A549 (cell line): ENCODE data around the gene SLC24A3. TPM values are rescaled to one million over a fixed set of nuclear protein-coding genes. Genes with fewer than 3 reads are reported as not detected.

Experiments
- ATAC-seq, 2 experiments: fragments of 200-7000 bp in 1 of 2; fragments of >200 bp in 1 of 2; cut with Nextera tagmentation in 1 of 2; cut with Tn5 transposase in 1 of 2; 3 replicates each; pipeline versions ENCODE4 v1.8.0 to v1.9.1; 2018 to 2020; ENCODE audit warnings: mild to moderate bottlenecking in 1 of 2, moderate library complexity in 1 of 2
- CTCF ChIA-PET: fragments of 300-600 bp; sonication (Branson Sonifier 250); formaldehyde crosslinking; extraction: SDS; loops from one replicate; lab custom pipeline; 2021; ENCODE audit warnings: antibody characterized with exemption, inconsistent platforms; lab: Yijun Ruan, JAX
- POLR2A ChIA-PET: fragments of 350-600 bp; formaldehyde crosslinking; extraction: SDS; loops from one replicate; lab custom pipeline; 2021; ENCODE audit warnings: antibody characterized with exemption, inconsistent platforms; lab: Yijun Ruan, JAX
- DNase-seq, 2 experiments: peaks; one replicate each; pipeline versions ENCODE4 v3.0.0 to v3.0.0-alpha.2; 2011 to 2016; ENCODE audit warnings: low read depth in 1 of 2, low spot score in 1 of 2
- FAIRE-seq: peaks from 2 replicates; lab custom pipeline; 2011; peaks lifted over from hg19 to GRCh38; lab: Jason Lieb, UNC
- H3K27ac ChIP-seq, 2 experiments: fragments of >200 bp; sonication (Bioruptor Twin); formaldehyde crosslinking; 3 replicates each; pipeline ENCODE4 v1.5.1; 2016 to 2017
- H3K4me1 ChIP-seq: fragments of >200 bp; sonication (Bioruptor Twin); formaldehyde crosslinking; 3 replicates; pipeline ENCODE4 v1.6.1; 2016
- H3K4me2 ChIP-seq: fragments of >200 bp; sonication (Bioruptor Twin); formaldehyde crosslinking; 3 replicates; pipeline ENCODE4 v1.6.1; 2016
- H3K4me3 ChIP-seq: fragments of >200 bp; sonication (Bioruptor Twin); formaldehyde crosslinking; 3 replicates; pipeline ENCODE4 v1.5.1; 2016
- H3K9me3 ChIP-seq: fragments of >200 bp; sonication (Bioruptor Twin); formaldehyde crosslinking; 3 replicates; pipeline ENCODE4 v1.6.1; 2016
- CHD2 ChIP-seq: fragments of 150-350 bp; IDR thresholded peaks from 2 replicates; pipeline ENCODE4 v1.6.1; 2014; ENCODE audit warnings: low read length; ENCODE audit not compliant: partially characterized antibody
- CHD4 ChIP-seq: fragments of 200-600 bp; sonication (generic); IDR thresholded peaks from 2 replicates; pipeline ENCODE4 v1.6.1; 2016; ENCODE audit warnings: antibody characterized with exemption, mild to moderate bottlenecking, borderline replicate concordance
- HOXA7 ChIP-seq: fragments of 250-450 bp; sonication (Bioruptor Pico); IDR thresholded peaks from 2 replicates; pipeline ENCODE4 v1.5.0; 2020; ENCODE audit warnings: mild to moderate bottlenecking, moderate library complexity
- HOXB13 ChIP-seq: fragments of 250-450 bp; sonication (Bioruptor Pico); IDR thresholded peaks from 2 replicates; pipeline ENCODE4 v1.5.0; 2020; ENCODE audit warnings: low read depth, mild to moderate bottlenecking, moderate library complexity
- KDM5A ChIP-seq: fragments of 200-600 bp; sonication (generic); IDR thresholded peaks from 2 replicates; pipeline ENCODE4 v1.6.1; 2016; ENCODE audit warnings: antibody characterized with exemption, mild to moderate bottlenecking
- MAFK ChIP-seq: fragments of 450-650 bp; IDR thresholded peaks from 2 replicates; pipeline ENCODE4 v1.6.1; 2014; ENCODE audit not compliant: partially characterized antibody
- MAZ ChIP-seq: fragments of 150-350 bp; IDR thresholded peaks from 2 replicates; pipeline ENCODE4 v1.6.1; 2014; ENCODE audit warnings: antibody characterized with exemption, low read depth, low read length, borderline replicate concordance
- MYC ChIP-seq: IDR thresholded peaks from 2 replicates; pipeline ENCODE4 v1.6.1; 2012; ENCODE audit warnings: mild to moderate bottlenecking, inconsistent platforms, low read length, improper control_type of control experiment, borderline replicate concordance
- NPAS2 ChIP-seq: fragments of 250-450 bp; sonication (Bioruptor Pico); IDR thresholded peaks from 2 replicates; pipeline ENCODE4 v1.8.0; 2022; ENCODE audit warnings: mild to moderate bottlenecking, moderate library complexity, borderline replicate concordance
- RAD21 ChIP-seq, 2 experiments: fragments of >200 bp in 1 of 2; sonication (Bioruptor Twin) in 1 of 2; formaldehyde crosslinking in 1 of 2; IDR thresholded peaks in 1 of 2; conservative IDR thresholded peaks in 1 of 2; 2 replicates in 1 of 2; 3 replicates in 1 of 2; pipeline ENCODE4 v1.6.1; 2012 to 2018; ENCODE audit warnings: inconsistent platforms in 1 of 2
- RARB ChIP-seq: fragments of 250-450 bp; sonication (Bioruptor Pico); IDR thresholded peaks from 2 replicates; pipeline ENCODE4 v1.8.0; 2021; ENCODE audit warnings: mild to moderate bottlenecking, moderate library complexity
- RCOR1 ChIP-seq: fragments of 150-350 bp; IDR thresholded peaks from 2 replicates; pipeline ENCODE4 v1.6.1; 2014; ENCODE audit warnings: antibody characterized with exemption, low read length, low read depth
- RFX5 ChIP-seq: fragments of 450-650 bp; IDR thresholded peaks from 2 replicates; pipeline ENCODE4 v1.7.1; 2014; ENCODE audit warnings: antibody characterized with exemption, mild to moderate bottlenecking, moderate library complexity
- SMC3 ChIP-seq: fragments of >200 bp; sonication (Bioruptor Twin); formaldehyde crosslinking; IDR thresholded peaks from 3 replicates; pipeline ENCODE4 v1.6.1; 2018; ENCODE audit warnings: inconsistent platforms
- SREBF2 ChIP-seq: fragments of 450-650 bp; IDR thresholded peaks from 2 replicates; pipeline ENCODE4 v1.6.1; 2014; ENCODE audit warnings: mild to moderate bottlenecking, moderate library complexity
- ZC3H11A ChIP-seq: fragments of 450-650 bp; IDR thresholded peaks from 2 replicates; pipeline ENCODE4 v1.6.1; 2014; ENCODE audit warnings: antibody characterized with exemption, mild to moderate bottlenecking
- ZFP36 ChIP-seq: fragments of 450-650 bp; IDR thresholded peaks from 2 replicates; pipeline ENCODE4 v1.6.1; 2014; ENCODE audit warnings: borderline replicate concordance; ENCODE audit not compliant: partially characterized antibody
- WGBS: methylation state at CpG from one replicate; pipeline ENCODE4 v1.1.6; 2017; ENCODE audit errors: missing lambda C conversion rate; 5-methylcytosine and 5-hydroxymethylcytosine counted together
- polyA plus RNA-seq, 4 experiments: library from polyadenylated mRNA; depleted of rRNA in 3 of 4; stranded (reverse); fragments of >200 nt; fragmentation: RNase III in 1 of 4; extraction: RNeasy Plus Mini Kit Qiagen cat#74134 plus additional on column Dnase treatment in 1 of 4; gene quantifications; 2 replicates in 3 of 4; 3 replicates in 1 of 4; pipeline ENCODE4 v1.2.3, GENCODE V29; 2011 to 2017
- TF ChIP-seq, protein P1 (sequence below): IDR thresholded peaks from 2 replicates; pipeline ENCODE4 v1.6.1; 2012
- TF ChIP-seq, protein P2 (sequence below): fragments of 450-650 bp; IDR thresholded peaks from 2 replicates; pipeline ENCODE4 v1.6.1; 2014; ENCODE audit warnings: antibody characterized with exemption
- TF ChIP-seq, protein P3 (sequence below): fragments of >200 bp; sonication (Bioruptor Twin); formaldehyde crosslinking; IDR thresholded peaks from 2 replicates; pipeline ENCODE4 v1.6.1; 2016
- TF ChIP-seq, protein P4 (sequence below): fragments of >200 bp; sonication (Bioruptor Twin); formaldehyde crosslinking; IDR thresholded peaks from 3 replicates; pipeline ENCODE4 v1.6.1; 2016
- TF ChIP-seq, protein P5 (sequence below): IDR thresholded peaks from 2 replicates; pipeline ENCODE4 v1.6.1; 2012; ENCODE audit warnings: low read depth, borderline replicate concordance
- TF ChIP-seq, protein P6 (sequence below): fragments of >200 bp; sonication (Bioruptor Twin); formaldehyde crosslinking; IDR thresholded peaks from 3 replicates; pipeline ENCODE4 v1.5.1; 2016

The SLC24A3 gene
- polyA plus RNA-seq, 2 of the 4 experiments (the other 2 are of a cell fraction): 0.08 TPM; not detected in 1

DNA sequence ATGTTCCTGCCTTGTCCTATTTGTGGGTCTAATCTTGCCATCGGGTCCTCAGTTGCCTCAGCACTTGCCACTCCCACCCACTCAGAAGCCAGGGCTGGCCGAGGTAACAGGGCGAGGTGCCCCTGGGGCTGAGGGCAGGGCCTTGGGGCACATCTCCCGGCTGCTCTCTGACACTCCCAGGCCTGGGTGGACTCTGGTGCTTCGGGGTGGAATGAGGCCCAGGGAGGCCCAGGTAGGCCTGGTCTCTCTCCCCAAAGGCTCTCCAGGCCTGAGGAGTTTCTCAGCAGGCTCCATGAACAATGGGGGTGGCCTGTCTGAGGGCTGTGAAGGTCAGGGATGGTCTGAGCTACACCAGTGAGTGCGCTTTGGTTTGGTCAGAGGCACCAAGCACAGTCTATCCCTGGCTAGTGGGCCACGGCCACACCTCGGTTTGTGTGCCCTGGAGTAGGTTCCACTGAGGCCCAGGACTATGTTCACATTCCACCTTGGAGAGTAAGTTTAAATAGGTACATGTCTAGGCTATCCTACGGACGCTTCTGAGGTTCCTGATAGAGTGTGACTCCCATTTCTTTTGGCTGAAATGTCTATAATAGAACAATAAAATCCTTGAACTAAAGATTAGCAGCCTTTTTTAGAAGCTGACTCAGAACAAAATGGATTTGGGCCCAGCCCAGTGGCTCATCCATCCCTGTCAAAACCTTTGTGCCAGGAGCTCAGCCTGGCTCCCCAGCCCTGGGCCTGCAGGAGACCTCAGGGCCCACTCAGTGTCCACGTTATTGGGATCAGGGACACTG is 78.8 kb downstream of the SLC24A3 start:
- H3K9me3 ChIP-seq: no peaks in the 10 kb centered on the region
- H3K4me2 ChIP-seq: no peak overlapping the region
- ChIA-PET CTCF (interaction anchor here (0.6 to 0.9 kb wide), 2 partner anchors 10 to 87 kb away, joined by 4 read pairs; no protein-coding TSS in a partner anchor), POLR2A (no interaction called here)
- no peaks in the 10 kb centered on the region for H3K4me1 ChIP-seq
- TF ChIP-seq ZC3H11A (no peak), RAD21 (conservative IDR thresholded peaks at IDR 0.05 in 1 of 2, IDR thresholded peaks at IDR 0.05 in 1 of 2) (no peak), HOXA7 (CRISPR knock-in tag) (no peak), CHD2 (no peak), HOXB13 (CRISPR knock-in tag) (no peak), NPAS2 (CRISPR knock-in tag) (no peak), KDM5A (no peak), MYC (no peak), SMC3 (no peak), ZFP36 (no peak), SREBF2 (no peak), CHD4 (no peak), RFX5 (no peak)
- TF ChIP-seq, protein P1, sequence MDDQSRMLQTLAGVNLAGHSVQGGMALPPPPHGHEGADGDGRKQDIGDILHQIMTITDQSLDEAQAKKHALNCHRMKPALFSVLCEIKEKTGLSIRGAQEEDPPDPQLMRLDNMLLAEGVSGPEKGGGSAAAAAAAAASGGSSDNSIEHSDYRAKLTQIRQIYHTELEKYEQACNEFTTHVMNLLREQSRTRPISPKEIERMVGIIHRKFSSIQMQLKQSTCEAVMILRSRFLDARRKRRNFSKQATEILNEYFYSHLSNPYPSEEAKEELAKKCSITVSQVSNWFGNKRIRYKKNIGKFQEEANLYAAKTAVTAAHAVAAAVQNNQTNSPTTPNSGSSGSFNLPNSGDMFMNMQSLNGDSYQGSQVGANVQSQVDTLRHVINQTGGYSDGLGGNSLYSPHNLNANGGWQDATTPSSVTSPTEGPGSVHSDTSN: no peak
- TF ChIP-seq, protein P2, sequence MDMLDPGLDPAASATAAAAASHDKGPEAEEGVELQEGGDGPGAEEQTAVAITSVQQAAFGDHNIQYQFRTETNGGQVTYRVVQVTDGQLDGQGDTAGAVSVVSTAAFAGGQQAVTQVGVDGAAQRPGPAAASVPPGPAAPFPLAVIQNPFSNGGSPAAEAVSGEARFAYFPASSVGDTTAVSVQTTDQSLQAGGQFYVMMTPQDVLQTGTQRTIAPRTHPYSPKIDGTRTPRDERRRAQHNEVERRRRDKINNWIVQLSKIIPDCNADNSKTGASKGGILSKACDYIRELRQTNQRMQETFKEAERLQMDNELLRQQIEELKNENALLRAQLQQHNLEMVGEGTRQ: no peak
- TF ChIP-seq, protein P3, sequence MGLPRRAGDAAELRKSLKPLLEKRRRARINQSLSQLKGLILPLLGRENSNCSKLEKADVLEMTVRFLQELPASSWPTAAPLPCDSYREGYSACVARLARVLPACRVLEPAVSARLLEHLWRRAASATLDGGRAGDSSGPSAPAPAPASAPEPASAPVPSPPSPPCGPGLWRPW: no peak
- TF ChIP-seq, protein P4, sequence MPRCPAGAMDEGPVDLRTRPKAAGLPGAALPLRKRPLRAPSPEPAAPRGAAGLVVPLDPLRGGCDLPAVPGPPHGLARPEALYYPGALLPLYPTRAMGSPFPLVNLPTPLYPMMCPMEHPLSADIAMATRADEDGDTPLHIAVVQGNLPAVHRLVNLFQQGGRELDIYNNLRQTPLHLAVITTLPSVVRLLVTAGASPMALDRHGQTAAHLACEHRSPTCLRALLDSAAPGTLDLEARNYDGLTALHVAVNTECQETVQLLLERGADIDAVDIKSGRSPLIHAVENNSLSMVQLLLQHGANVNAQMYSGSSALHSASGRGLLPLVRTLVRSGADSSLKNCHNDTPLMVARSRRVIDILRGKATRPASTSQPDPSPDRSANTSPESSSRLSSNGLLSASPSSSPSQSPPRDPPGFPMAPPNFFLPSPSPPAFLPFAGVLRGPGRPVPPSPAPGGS: no peak
- TF ChIP-seq, protein P5, sequence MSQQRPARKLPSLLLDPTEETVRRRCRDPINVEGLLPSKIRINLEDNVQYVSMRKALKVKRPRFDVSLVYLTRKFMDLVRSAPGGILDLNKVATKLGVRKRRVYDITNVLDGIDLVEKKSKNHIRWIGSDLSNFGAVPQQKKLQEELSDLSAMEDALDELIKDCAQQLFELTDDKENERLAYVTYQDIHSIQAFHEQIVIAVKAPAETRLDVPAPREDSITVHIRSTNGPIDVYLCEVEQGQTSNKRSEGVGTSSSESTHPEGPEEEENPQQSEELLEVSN: no peak
- TF ChIP-seq, protein P6, sequence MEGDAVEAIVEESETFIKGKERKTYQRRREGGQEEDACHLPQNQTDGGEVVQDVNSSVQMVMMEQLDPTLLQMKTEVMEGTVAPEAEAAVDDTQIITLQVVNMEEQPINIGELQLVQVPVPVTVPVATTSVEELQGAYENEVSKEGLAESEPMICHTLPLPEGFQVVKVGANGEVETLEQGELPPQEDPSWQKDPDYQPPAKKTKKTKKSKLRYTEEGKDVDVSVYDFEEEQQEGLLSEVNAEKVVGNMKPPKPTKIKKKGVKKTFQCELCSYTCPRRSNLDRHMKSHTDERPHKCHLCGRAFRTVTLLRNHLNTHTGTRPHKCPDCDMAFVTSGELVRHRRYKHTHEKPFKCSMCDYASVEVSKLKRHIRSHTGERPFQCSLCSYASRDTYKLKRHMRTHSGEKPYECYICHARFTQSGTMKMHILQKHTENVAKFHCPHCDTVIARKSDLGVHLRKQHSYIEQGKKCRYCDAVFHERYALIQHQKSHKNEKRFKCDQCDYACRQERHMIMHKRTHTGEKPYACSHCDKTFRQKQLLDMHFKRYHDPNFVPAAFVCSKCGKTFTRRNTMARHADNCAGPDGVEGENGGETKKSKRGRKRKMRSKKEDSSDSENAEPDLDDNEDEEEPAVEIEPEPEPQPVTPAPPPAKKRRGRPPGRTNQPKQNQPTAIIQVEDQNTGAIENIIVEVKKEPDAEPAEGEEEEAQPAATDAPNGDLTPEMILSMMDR: no peak
- ATAC-seq: no peak
- 26% methylated on average over 11 of the region's 11 CpGs for WGBS
- FAIRE-seq: no peak
- no peak overlapping the region for H3K4me3 ChIP-seq
- DNase-seq: no peak
- no peak overlapping the region for H3K27ac ChIP-seq

DNA sequence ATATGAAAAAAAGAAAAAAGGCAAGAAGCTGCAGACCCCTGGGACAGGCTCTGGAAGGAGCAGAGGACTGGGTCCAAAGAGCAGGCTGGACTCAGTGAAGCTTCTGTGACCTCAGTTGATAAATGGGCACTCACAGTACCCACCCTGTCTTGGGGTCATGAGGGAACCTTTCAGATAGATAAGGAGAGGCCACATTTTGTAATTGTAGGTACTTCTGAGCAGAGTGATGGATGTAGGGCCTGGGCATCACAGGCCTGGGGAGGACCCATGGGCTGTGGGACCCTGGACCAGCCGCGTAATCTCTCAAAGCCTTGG is 79.3 kb downstream of the SLC24A3 start:
- H3K4me2 ChIP-seq: no peak overlapping the region
- FAIRE-seq (no peak), ATAC-seq (no peak), DNase-seq (no peak)
- no peaks in the 10 kb centered on the region for H3K4me1 ChIP-seq
- no peak overlapping the region for H3K27ac ChIP-seq
- TF ChIP-seq MAZ (no peak), CHD2 (no peak), RARB (CRISPR knock-in tag) (no peak), MAFK (no peak), RCOR1 (no peak)
- TF ChIP-seq, protein P4: no peak
- ChIA-PET POLR2A (no interaction called here), CTCF (interaction anchor here (0.6 to 0.9 kb wide), 2 partner anchors 9 to 86 kb away, joined by 4 read pairs; no protein-coding TSS in a partner anchor)
- 97% methylated on average over 2 of the region's 2 CpGs for WGBS
- H3K9me3 ChIP-seq: no peaks in the 10 kb centered on the region
- no peak overlapping the region for H3K4me3 ChIP-seq
